ENCODE results near the gene SIGLEC1.
A peak's percentile ranks its signal among the peaks of the same experiment; 100 is the strongest.

The SIGLEC1 gene

DNA sequence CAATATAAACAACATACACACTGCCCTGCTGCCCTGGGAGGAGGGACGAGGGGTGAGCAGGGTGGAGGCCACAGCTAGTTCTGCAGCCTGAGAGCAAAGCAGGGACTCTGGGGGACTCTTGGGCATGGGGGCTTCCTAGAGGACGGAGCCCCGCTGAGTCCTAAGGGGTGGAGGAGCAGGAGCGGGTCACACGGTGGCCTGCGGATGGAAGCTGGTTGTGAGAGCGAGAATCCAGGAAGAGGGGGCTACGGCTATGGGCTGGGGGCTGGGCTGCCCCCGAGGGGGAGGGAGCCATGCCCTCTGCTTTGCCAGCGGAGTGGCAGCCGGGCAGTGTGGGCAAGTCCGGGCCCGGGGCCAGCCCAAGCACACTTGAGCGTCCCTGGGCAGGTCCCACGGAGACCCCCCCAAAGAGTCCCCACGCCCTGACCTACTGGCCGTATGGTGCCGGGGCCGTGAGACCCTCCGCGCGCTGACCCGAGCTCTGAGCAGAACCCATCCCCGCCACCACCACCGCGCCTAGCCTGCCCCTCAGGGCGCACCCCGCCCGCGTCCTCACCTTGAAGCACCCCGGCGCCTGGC is 31.0 kb downstream of the SIGLEC1 start:
- no peak for DNase-seq

DNA sequence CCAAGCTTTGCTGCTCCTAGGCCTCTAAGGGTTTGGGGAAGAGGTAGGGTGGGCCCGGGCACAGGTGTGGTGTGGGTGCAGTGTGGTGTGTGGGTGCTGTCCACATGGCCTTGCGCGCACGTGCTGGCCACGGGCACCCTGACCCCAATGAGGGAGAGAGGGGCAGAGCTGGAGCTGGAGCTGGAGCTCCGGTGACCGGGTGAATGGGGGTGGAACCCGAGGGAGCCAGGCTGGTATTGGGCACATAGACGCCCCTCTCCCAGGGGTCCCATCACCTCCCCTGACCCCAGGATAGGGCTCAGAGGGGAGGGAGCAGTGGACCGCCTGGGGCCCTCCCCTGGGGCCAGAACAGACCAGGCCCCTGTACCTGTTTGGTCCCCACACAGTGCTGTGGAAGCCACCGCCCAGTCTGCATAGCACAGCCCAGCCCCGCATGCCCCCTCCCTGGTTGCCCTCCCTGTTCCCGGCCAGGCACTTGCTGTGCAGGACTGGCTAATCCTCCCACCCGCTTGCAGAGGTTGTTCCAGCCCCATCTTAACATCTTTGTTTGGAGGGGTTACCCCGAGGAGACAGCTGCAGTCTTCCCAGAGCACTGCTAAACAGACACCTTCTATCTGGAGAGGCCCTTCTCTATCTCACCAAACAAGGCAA is 31.6 kb downstream of the SIGLEC1 start:
- no peak for DNase-seq

DNA sequence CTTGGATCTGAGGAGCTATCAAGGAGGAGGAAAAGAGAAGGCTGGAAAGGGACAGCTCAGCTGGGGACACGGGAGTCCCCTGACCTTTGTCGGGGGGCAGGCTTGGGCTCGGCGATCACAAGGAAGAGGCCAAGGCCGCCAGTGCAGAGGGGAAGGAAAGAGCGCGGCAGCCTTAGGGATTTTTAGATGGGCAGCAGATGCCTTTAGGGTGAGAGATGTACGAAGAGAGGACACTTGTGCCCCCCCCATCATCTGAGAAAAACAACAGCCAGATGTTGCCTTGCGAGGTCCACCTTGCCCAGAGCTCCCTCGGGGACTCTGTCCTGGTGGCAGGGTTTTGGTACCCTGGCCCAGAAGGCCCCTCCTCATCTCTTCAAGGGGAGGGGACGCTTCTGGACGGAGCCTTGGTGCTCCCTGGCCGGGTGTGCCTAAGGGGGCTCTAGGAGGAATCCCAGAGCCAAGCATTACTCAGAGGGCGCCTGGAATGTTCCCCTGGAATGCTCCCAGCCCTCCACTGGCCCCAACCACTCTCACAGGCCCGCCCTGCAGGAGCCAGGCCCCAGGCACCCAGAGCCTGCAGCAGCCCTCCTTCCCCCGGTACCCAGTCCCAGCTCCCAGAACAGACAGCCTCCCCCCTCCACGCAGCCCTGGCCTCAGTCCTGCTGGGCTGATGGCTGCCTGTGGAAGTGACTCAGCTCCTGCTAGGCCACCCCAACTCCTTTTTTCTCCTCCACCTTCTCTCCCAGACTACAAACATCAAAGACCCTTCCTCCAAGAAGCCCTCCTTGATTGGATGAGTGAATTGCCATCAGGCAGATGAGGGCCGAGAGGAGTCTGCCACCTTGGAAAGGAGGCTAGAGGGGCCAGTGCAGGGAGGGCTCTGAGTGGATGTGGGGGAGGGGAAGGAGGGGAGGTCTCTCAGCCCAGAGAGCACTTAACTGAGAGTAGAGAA is 32.4 kb downstream of the SIGLEC1 start:
- no peak for DNase-seq

- DNase-seq = no peak
These were observed 33.3 kb downstream of the SIGLEC1 start for GRCh38 chr20:3678856-3679720.

- no peak for DNase-seq
These were observed 34.2 kb downstream of the SIGLEC1 start for GRCh38 chr20:3678198-3678597.

DNA sequence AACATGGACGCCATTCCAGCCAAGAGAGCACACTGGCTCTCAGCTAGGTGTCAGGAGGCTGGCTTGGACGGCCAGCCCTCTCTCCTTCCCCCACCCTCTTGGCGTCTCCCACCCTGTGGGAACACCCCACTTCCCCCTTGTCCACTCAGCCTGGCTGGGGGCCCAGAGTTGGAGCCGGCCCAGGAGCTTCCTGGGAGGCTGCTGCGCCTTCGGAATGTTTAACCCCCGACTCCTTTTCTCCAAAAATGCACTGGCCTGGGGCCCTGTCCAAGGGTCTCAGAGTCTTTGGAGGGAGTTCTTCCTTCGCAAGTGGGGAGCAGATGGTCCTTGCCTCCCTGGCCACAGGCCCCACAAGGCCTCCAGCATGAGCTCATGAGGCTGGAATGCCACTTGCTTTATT is 34.7 kb downstream of the SIGLEC1 start:
- peak in 27 of 56 donors; percentile 9 to 70 (median 30) for DNase-seq

DNA sequence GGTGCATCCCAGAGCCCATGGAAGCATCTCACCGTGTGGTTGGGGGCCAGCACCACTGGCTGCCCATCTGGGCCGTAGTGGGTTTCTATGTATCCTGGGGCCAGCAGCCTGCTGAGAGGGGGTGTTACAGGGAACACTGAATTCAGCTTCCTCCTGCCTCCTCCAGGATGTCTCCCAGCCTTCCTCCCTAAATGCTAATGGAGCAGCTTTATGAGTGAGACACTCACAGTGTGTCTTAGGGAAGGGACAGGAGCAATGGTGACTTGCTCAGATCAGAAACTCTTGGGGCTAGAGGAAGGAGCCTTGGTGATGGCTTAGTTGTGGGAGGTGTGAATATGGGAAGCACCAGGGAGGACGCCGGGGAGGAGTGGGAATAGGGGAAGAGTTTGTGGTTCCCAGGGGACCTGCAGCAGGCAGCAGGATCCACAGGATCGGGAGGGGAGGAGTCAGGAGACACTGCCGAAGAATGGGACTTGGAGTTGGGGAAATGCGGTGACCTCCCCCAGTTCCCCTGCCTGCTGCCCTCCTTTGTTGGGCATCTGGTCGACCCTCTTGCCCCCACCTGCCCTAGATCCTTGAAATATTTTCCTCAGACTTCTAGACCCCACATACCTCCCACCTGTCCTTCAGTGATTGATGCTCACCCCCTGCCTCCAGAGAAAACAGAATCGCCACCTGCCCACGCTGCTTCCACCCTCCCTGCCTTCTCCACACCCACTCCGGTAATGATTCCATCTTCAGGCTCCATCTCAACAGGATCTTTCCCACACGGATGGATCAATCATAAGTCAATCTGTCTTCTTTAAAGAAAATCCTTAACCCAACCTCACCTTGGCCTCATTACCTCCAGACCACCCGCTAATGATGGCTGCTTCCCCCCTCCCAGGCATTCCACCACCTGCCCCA is 37.2 kb downstream of the SIGLEC1 start:
- no peak for DNase-seq

GRCh38 chr20:3674447-3674846 is 38.0 kb downstream of the SIGLEC1 start:
- DNase-seq = no peak

GRCh38 chr20:3673221-3674070 is 39.0 kb downstream of the SIGLEC1 start:
- DNase-seq = no peak

DNA sequence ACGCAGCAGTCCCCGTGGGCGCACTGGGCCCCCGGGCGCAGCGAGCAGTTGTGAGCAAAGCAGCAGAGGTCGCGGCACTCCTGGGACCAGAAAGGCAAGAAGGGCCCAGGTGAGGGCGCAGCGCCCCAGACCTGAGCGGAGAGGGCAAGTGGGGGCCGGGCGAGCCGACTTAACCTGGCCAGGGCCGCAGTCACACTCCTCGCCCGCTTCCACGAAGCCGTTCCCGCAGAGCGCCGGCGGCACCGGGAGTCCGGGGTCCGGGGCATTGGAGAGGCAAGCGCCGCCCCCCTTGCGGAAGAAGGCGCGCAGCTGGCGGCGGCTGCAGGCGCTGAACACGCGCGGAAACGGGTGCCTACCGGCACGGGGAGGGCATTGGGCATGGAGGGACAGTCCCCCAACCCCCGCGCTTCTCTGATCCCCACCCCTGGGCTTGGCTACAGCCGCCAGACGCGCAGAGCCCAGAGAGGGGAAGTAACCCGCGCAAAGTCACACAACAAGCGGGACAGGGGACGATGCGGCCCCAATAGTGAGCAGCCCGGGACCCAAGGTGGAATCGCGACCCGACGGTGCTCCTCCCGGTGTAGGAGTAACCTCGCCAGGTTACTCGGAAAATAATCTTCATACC is 39.7 kb downstream of the SIGLEC1 start:
- no peak for DNase-seq

GRCh38 chr20:3671986-3672546 is 40.3 kb downstream of the SIGLEC1 start:
- DNase-seq = no peak

- DNase-seq = no peak
These were observed 41.5 kb downstream of the SIGLEC1 start for GRCh38 chr20:3670945-3671344.

DNA sequence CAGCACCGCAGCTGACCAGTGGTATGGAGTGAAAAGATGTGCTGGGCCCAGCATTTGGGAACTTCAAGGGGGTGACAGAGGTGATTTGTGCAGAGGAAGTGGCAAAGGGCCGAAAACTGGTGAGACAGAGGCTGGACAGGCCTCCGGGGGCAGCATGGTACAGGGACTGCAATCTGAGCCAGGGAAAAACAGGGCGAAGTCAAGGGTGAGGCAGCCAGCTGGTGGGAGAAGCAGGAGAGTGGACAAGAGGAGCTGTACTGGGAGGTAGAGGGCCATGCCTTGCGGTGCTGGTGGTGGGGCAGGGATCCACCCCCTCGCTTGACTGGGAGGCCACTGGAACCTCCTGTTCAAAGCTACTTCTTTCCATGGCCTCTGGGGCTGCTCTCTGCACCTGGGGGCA is 41.9 kb downstream of the SIGLEC1 start:
- DNase-seq = no peak

- DNase-seq = no peak
These were observed 42.6 kb downstream of the SIGLEC1 start for GRCh38 chr20:3669710-3670367.

- DNase-seq = no peak
These were observed 44.9 kb downstream of the SIGLEC1 start for GRCh38 chr20:3667434-3668037.

- no peak for DNase-seq
These were observed 48.5 kb downstream of the SIGLEC1 start for GRCh38 chr20:3663858-3664257.

- DNase-seq = no peak
These were observed 49.2 kb downstream of the SIGLEC1 start, which contains the start of gene GFRA4 for GRCh38 chr20:3663031-3663701. Gene GFRA4, minus strand, starts transcription at chr20:3663399. Its CDS starts 0 bp downstream, at chr20:3663399.
